Endodermal cell (in vitro differentiated cells): ENCODE results near the gene NOX5. TPM values are rescaled to one million over a fixed set of nuclear protein-coding genes. Genes with fewer than 3 reads are reported as not detected.

Source experiments
- DNase-seq: peaks from one replicate; pipeline ENCODE4 v3.0.0-alpha.2; 2017
- H3K27ac ChIP-seq: 2 replicates; pipeline ENCODE4 v1.5.1; 2013; ENCODE audit warnings: mild to moderate bottlenecking, low read depth, low read length, moderate library complexity
- H3K27me3 ChIP-seq: 2 replicates; pipeline ENCODE4 v1.6.1; 2013; ENCODE audit warnings: mild to moderate bottlenecking, low read length, moderate library complexity; ENCODE audit not compliant: insufficient read depth, control insufficient read depth, poor library complexity, severe bottlenecking
- H3K36me3 ChIP-seq: 2 replicates; pipeline ENCODE4 v1.7.0; 2013; ENCODE audit warnings: mild to moderate bottlenecking, low read length, moderate library complexity; ENCODE audit not compliant: control insufficient read depth, insufficient read depth
- H3K4me1 ChIP-seq: one replicate; pipeline ENCODE4 v1.7.0; 2013; ENCODE audit warnings: low read length; ENCODE audit not compliant: control insufficient read depth, insufficient read depth
- H3K4me3 ChIP-seq: 2 replicates; pipeline ENCODE4 v1.5.1; 2013; ENCODE audit warnings: mild to moderate bottlenecking, low read length, moderate library complexity
- H3K9ac ChIP-seq: 2 replicates; pipeline ENCODE4 v1.6.1; 2013; ENCODE audit warnings: mild to moderate bottlenecking, low read length, moderate library complexity; ENCODE audit not compliant: poor library complexity, severe bottlenecking; ENCODE audit errors: extremely low read depth
- H3K9me3 ChIP-seq: 2 replicates; pipeline ENCODE4 v1.6.1; 2013; ENCODE audit warnings: mild to moderate bottlenecking, low read length, moderate library complexity; ENCODE audit not compliant: control insufficient read depth
- H3K27ac Mint-ChIP-seq: 2 replicates; pipeline ENCODE4 v1.8.0; 2020; ENCODE audit warnings: mixed read lengths
- H3K27me3 Mint-ChIP-seq: 2 replicates; pipeline ENCODE4 v1.8.0; 2021; ENCODE audit warnings: mild to moderate bottlenecking, mixed read lengths; ENCODE audit not compliant: insufficient read depth
- H3K36me3 Mint-ChIP-seq: 2 replicates; pipeline ENCODE4 v1.8.0; 2020; ENCODE audit warnings: low read depth, mixed read lengths
- H3K4me1 Mint-ChIP-seq: 2 replicates; pipeline ENCODE4 v1.8.0; 2020; ENCODE audit warnings: mixed read lengths
- H3K4me3 Mint-ChIP-seq: 2 replicates; pipeline ENCODE4 v1.8.0; 2020; ENCODE audit warnings: mild to moderate bottlenecking, moderate library complexity, mixed read lengths
- H3K9me3 Mint-ChIP-seq: 2 replicates; pipeline ENCODE4 v1.8.0; 2020; ENCODE audit warnings: mild to moderate bottlenecking, mixed read lengths
- CTCF ChIP-seq: fragments of 200-600 bp; sonication (generic); conservative IDR thresholded peaks from 2 replicates; pipeline ENCODE4 v1.5.0; 2021; ENCODE audit warnings: antibody characterized with exemption, mild to moderate bottlenecking
- WGBS, 2 experiments: methylation state at CpG; one replicate each; pipeline versions ENCODE4 v1.1.5 to v1.1.7; 2013; ENCODE audit warnings: missing lambda C conversion rate in 2 of 2, mixed read lengths in 1 of 2; ENCODE audit not compliant: insufficient coverage in 1 of 2, insufficient read length in 1 of 2; 5-methylcytosine and 5-hydroxymethylcytosine counted together
- total RNA-seq, 2 donors: library from RNA; stranded (reverse); fragmentation: NEBNext Ultra II Directional in 1 of 2; extraction: Animal tissue kit (Norgen Biotek cat#: 25700) in 1 of 2; gene quantifications; 2 replicates in 1 of 2; 3 replicates in 1 of 2; pipeline ENCODE4 v1.2.1, GENCODE V29; 2021

NOX5 gene
- total RNA-seq, 2 donors from 2014 or later = not detected

GRCh38 chr15:69090197-69090948, 75.9 kb downstream of the NOX5 start:
- no peak overlapping the region for H3K4me3 ChIP-seq
- Mint-ChIP-seq H3K27me3 (peaks cover 12% of the 10 kb centered on the region), H3K4me1 (peaks cover 89% of the 10 kb centered on the region), H3K9me3 (no peaks in the 10 kb centered on the region), H3K4me3 (peak overlapping the region; percentile 21), H3K36me3 (no peaks in the 10 kb centered on the region), H3K27ac (peak overlapping the region; percentile 72)
- no peaks in the 10 kb centered on the region for H3K9me3 ChIP-seq
- H3K9ac ChIP-seq = no peak overlapping the region
- H3K4me1 ChIP-seq = peaks cover 36% of the 10 kb centered on the region
- 68% methylated on average over 5 of the region's 5 CpGs; no CpG with 5 or more reads in 1 of the 2 experiments for WGBS, 2 experiments
- H3K27me3 ChIP-seq = no peaks in the 10 kb centered on the region
- TF ChIP-seq CTCF = no peak
- DNase-seq = peak; percentile 83
- no peak overlapping the region for H3K27ac ChIP-seq
- H3K36me3 ChIP-seq = no peaks in the 10 kb centered on the region

- H3K9ac ChIP-seq = no peak overlapping the region
- no peak for DNase-seq
- TF ChIP-seq CTCF = no peak
- no peaks in the 10 kb centered on the region for H3K9me3 Mint-ChIP-seq
- H3K4me1 Mint-ChIP-seq = peaks cover 79% of the 10 kb centered on the region
- WGBS, 2 experiments = 91 to 100% methylated on average over 1 of the region's 1 CpG
- no peaks in the 10 kb centered on the region for H3K36me3 ChIP-seq
- no peak overlapping the region for H3K27ac ChIP-seq
- H3K27ac Mint-ChIP-seq = peak overlapping the region; percentile 15
- H3K27me3 ChIP-seq = no peaks in the 10 kb centered on the region
- peaks cover 3% of the 10 kb centered on the region for H3K9me3 ChIP-seq
- no peaks in the 10 kb centered on the region for H3K36me3 Mint-ChIP-seq
- peaks cover 26% of the 10 kb centered on the region for H3K4me1 ChIP-seq
- no peak overlapping the region for H3K4me3 ChIP-seq
- H3K27me3 Mint-ChIP-seq = peaks cover 9% of the 10 kb centered on the region
- H3K4me3 Mint-ChIP-seq = no peak overlapping the region
These were observed 77.2 kb downstream of the NOX5 start for GRCh38 chr15:69091654-69092053.

GRCh38 chr15:69092159-69092558, 77.7 kb downstream of the NOX5 start:
- Histone ChIP-seq H3K4me1 (peaks cover 24% of the 10 kb centered on the region), H3K27ac (no peak overlapping the region), H3K9me3 (peaks cover 4% of the 10 kb centered on the region), H3K9ac (no peak overlapping the region), H3K4me3 (no peak overlapping the region), H3K36me3 (no peaks in the 10 kb centered on the region), H3K27me3 (no peaks in the 10 kb centered on the region)
- DNase-seq = no peak
- no peak overlapping the region for H3K27ac Mint-ChIP-seq
- no peak for TF ChIP-seq CTCF
- H3K4me1 Mint-ChIP-seq = peaks cover 75% of the 10 kb centered on the region
- no peaks in the 10 kb centered on the region for H3K36me3 Mint-ChIP-seq
- H3K9me3 Mint-ChIP-seq = no peaks in the 10 kb centered on the region
- no peak overlapping the region for H3K4me3 Mint-ChIP-seq
- 92 to 94% methylated on average over 6 to 7 of the region's 7 CpGs for WGBS, 2 experiments
- H3K27me3 Mint-ChIP-seq = peaks cover 6% of the 10 kb centered on the region
